ENCODE data around the gene TRIM26. TPM values are rescaled to one million over a fixed set of nuclear protein-coding genes. Genes with fewer than 3 reads are reported as not detected.

The TRIM26 gene
- total and polyA plus RNA-seq, 2 donors (not counting 1 experiment from before 2014, with no cell fraction given), result 49.5 to 73.2 TPM

DNA sequence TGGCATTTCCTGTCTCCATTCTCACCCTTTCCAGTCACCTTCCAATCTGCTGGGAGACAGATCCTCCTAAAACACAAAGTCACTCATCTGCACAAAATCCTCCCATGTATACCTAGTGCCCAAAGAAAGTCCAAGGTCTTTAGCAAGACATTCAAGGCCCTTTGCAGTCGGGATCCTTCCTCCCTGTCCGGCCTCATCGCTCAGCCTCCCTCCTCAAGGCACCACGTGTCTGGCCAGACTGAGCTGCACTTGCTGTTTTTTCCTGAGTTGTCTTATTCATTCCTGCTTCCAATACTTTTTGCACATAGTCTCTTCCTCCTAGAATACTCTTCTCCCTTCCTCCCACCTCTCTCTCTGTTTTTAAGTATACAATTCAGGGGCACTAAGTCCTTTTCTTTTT is 48.5 kb downstream of the TRIM26 start:
- intact Hi-C loops (cut with micrococcal nuclease), result no loop called here
- H3K9me3 Mint-ChIP-seq (ENCODE audit: insufficient read depth), result no peaks in the 10 kb centered on the region
- Histone ChIP-seq H3K79me2 (ENCODE audit: control insufficient read depth, insufficient read depth, low read length) (no peaks in the 10 kb centered on the region), H4K20me1 (ENCODE audit: control insufficient read depth, insufficient read depth, low read length, poor library complexity, severe bottlenecking) (no peaks in the 10 kb centered on the region), H3K4me2 (replicated peaks; ENCODE audit: low read depth, low read length, poor library complexity, severe bottlenecking) (no peak overlapping the region), H2AFZ (ENCODE audit: insufficient read depth, low read depth, low read length, poor library complexity, severe bottlenecking) (no peak overlapping the region), H3K4me1 (ENCODE audit: control insufficient read depth in 2 of 2, insufficient read depth in 2 of 2, low read length in 2 of 2) (no peaks in the 10 kb centered on the region), H3K27me3 (replicated peaks in 1 of 4; ENCODE audit: control extremely low read depth in 1 of 4, control insufficient read depth in 3 of 4, insufficient read depth in 4 of 4, low read length in 3 of 4) (peaks cover 0 to 30% (median 9%) of the 10 kb centered on the region in 4 experiments), H3K9me3 (ENCODE audit: control extremely low read depth in 1 of 3, control insufficient read depth in 2 of 3, insufficient read depth in 1 of 3, low read length in 2 of 3) (peaks cover 0 to 3% (median 0%) of the 10 kb centered on the region in 3 donors), H3K27ac (ENCODE audit: low read length in 2 of 2) (no peak overlapping the region), H3K4me3 (ENCODE audit: control extremely low read depth in 1 of 5, extremely low read depth in 1 of 5, insufficient read depth in 1 of 5, low read depth in 2 of 5, low read length in 4 of 5) (no peak overlapping the region), H3K36me3 (replicated peaks in 1 of 2; ENCODE audit: control extremely low read depth in 1 of 2, control insufficient read depth in 1 of 2, extremely low read depth in 1 of 2, insufficient read depth in 2 of 2, low read length in 1 of 2) (no peaks in the 10 kb centered on the region), H3K9ac (ENCODE audit: low read length) (no peak overlapping the region)
- no peak overlapping the region for H3K27ac Mint-ChIP-seq
- H3K27me3 Mint-ChIP-seq, result peaks cover 48% of the 10 kb centered on the region
- CTCF ChIA-PET, result no interaction called here
- WGBS (ENCODE audit: insufficient coverage), result 96% methylated on average over 4 of the region's 4 CpGs
- ATAC-seq (ENCODE audit: low read depth), result no peak
- TF ChIP-seq, protein P1, sequence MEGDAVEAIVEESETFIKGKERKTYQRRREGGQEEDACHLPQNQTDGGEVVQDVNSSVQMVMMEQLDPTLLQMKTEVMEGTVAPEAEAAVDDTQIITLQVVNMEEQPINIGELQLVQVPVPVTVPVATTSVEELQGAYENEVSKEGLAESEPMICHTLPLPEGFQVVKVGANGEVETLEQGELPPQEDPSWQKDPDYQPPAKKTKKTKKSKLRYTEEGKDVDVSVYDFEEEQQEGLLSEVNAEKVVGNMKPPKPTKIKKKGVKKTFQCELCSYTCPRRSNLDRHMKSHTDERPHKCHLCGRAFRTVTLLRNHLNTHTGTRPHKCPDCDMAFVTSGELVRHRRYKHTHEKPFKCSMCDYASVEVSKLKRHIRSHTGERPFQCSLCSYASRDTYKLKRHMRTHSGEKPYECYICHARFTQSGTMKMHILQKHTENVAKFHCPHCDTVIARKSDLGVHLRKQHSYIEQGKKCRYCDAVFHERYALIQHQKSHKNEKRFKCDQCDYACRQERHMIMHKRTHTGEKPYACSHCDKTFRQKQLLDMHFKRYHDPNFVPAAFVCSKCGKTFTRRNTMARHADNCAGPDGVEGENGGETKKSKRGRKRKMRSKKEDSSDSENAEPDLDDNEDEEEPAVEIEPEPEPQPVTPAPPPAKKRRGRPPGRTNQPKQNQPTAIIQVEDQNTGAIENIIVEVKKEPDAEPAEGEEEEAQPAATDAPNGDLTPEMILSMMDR (IDR thresholded peaks at IDR 0.05), result no peak
- no peak for TF ChIP-seq EZH2 (IDR thresholded peaks at IDR 0.05; ENCODE audit: borderline replicate concordance, insufficient read depth, low read depth, low read length, poor library complexity, severe bottlenecking)
- no peak overlapping the region for H3K4me3 Mint-ChIP-seq
- no peak for DNase-seq
- POLR2A ChIA-PET, result no interaction called here
- no peaks in the 10 kb centered on the region for H3K4me1 Mint-ChIP-seq

- WGBS (ENCODE audit: insufficient coverage), result 93% methylated on average over 16 of the region's 16 CpGs
- Histone ChIP-seq H3K4me1 (ENCODE audit: control insufficient read depth in 2 of 2, insufficient read depth in 2 of 2, low read length in 2 of 2) (no peaks in the 10 kb centered on the region), H3K27me3 (replicated peaks in 1 of 4; ENCODE audit: control extremely low read depth in 1 of 4, control insufficient read depth in 3 of 4, insufficient read depth in 4 of 4, low read length in 3 of 4) (peaks cover 0 to 30% (median 9%) of the 10 kb centered on the region in 4 experiments), H3K9me3 (ENCODE audit: control extremely low read depth in 1 of 3, control insufficient read depth in 2 of 3, insufficient read depth in 1 of 3, low read length in 2 of 3) (peaks cover 0 to 3% (median 0%) of the 10 kb centered on the region in 3 donors), H3K27ac (ENCODE audit: low read length in 2 of 2) (no peak overlapping the region), H3K79me2 (ENCODE audit: control insufficient read depth, insufficient read depth, low read length) (no peaks in the 10 kb centered on the region), H3K4me3 (ENCODE audit: control extremely low read depth in 1 of 5, extremely low read depth in 1 of 5, insufficient read depth in 1 of 5, low read depth in 2 of 5, low read length in 4 of 5) (no peak overlapping the region), H3K36me3 (replicated peaks in 1 of 2; ENCODE audit: control extremely low read depth in 1 of 2, control insufficient read depth in 1 of 2, extremely low read depth in 1 of 2, insufficient read depth in 2 of 2, low read length in 1 of 2) (no peaks in the 10 kb centered on the region), H3K4me2 (replicated peaks; ENCODE audit: low read depth, low read length, poor library complexity, severe bottlenecking) (no peak overlapping the region), H3K9ac (ENCODE audit: low read length) (no peak overlapping the region), H4K20me1 (ENCODE audit: control insufficient read depth, insufficient read depth, low read length, poor library complexity, severe bottlenecking) (no peaks in the 10 kb centered on the region), H2AFZ (ENCODE audit: insufficient read depth, low read depth, low read length, poor library complexity, severe bottlenecking) (no peak overlapping the region)
- ChIA-PET POLR2A (no interaction called here), CTCF (no interaction called here)
- ATAC-seq (ENCODE audit: low read depth) (no peak), DNase-seq (no peak)
- H3K9me3 Mint-ChIP-seq (ENCODE audit: insufficient read depth), result no peaks in the 10 kb centered on the region
- no peak overlapping the region for H3K27ac Mint-ChIP-seq
- peaks cover 52% of the 10 kb centered on the region for H3K27me3 Mint-ChIP-seq
- no peak for TF ChIP-seq EZH2 (IDR thresholded peaks at IDR 0.05; ENCODE audit: borderline replicate concordance, insufficient read depth, low read depth, low read length, poor library complexity, severe bottlenecking)
- TF ChIP-seq, protein P1 (IDR thresholded peaks at IDR 0.05), result no peak
- H3K4me3 Mint-ChIP-seq, result no peak overlapping the region
- H3K4me1 Mint-ChIP-seq, result no peaks in the 10 kb centered on the region
- intact Hi-C loops (cut with micrococcal nuclease), result no loop called here
Observed at GRCh38 chr6:30163918-30164654, 49.1 kb downstream of the TRIM26 start.

Measured in B cell (primary cell).